K562 (cell line): ENCODE measurements around the gene TMEM131. TPM values are rescaled to one million over a fixed set of nuclear protein-coding genes. Genes with fewer than 3 reads are reported as not detected.

ENCODE experiments used
- ATAC-seq: fragments of 200-7000 bp; cut with Tn5 transposase; 3 replicates; pipeline ENCODE4 v1.9.1; 2020; ENCODE audit warnings: moderate library complexity
- BruUV-seq: library from RNA; stranded (reverse); fragments of 400-500 nt; replicated peaks from 2 replicates; lab custom pipeline; 2021; lab: Mats Ljungman, UMichigan
- CTCF ChIA-PET: fragments of 300-600 bp; formaldehyde crosslinking; extraction: SDS; loops from one replicate; lab custom pipeline; 2021; ENCODE audit warnings: low intra/inter-chr PET ratio; lab: Yijun Ruan, JAX
- POLR2A ChIA-PET: fragments of 300-600, 350-650 bp; sonication (Branson Sonifier 250); formaldehyde crosslinking; extraction: SDS; loops from one replicate; lab custom pipeline; 2021; ENCODE audit warnings: antibody characterized with exemption, inconsistent platforms; lab: Yijun Ruan, JAX
- DNase-seq, 4 experiments: peaks; one replicate each; pipeline versions ENCODE4 v3.0.0 to v3.0.0-alpha.2; 2011 to 2018; ENCODE audit warnings: low spot score in 3 of 4, mixed read lengths in 3 of 4; ENCODE audit errors: extremely low read depth in 1 of 4
- FAIRE-seq: peaks from 2 replicates; lab custom pipeline; 2011; peaks lifted over from hg19 to GRCh38; lab: Jason Lieb, UNC
- H2AFZ ChIP-seq: 2 replicates; pipeline ENCODE4 v1.6.0; 2011; ENCODE audit warnings: low read depth, low read length, control low read depth, inconsistent platforms
- H3K27ac ChIP-seq: fragments of 200-600 bp; 3 replicates; pipeline ENCODE4 v1.8.0; 2011; ENCODE audit warnings: low read depth, mild to moderate bottlenecking, control low read depth, inconsistent platforms, low read length, moderate library complexity, mixed read lengths; ENCODE audit errors: extremely low read depth
- H3K27me3 ChIP-seq, 2 experiments: fragments of 300-600 bp in 1 of 2; 2 replicates in 1 of 2; 3 replicates in 1 of 2; pipeline versions ENCODE4 v1.6.0 to v1.8.0; 2011; ENCODE audit warnings: inconsistent platforms in 2 of 2, low read length in 2 of 2, mild to moderate bottlenecking in 1 of 2, mixed read lengths in 1 of 2, moderate library complexity in 1 of 2; ENCODE audit not compliant: control insufficient read depth in 2 of 2, insufficient read depth in 2 of 2
- H3K36me3 ChIP-seq: fragments of 300-600 bp; 3 replicates; pipeline ENCODE4 v1.8.0; 2011; ENCODE audit warnings: mild to moderate bottlenecking, low read length, inconsistent platforms; ENCODE audit not compliant: control insufficient read depth, insufficient read depth
- H3K4me1 ChIP-seq, 2 experiments: fragments of 200-600 bp in 1 of 2; replicated peaks in 1 of 2; 2 replicates in 1 of 2; 3 replicates in 1 of 2; pipeline versions ENCODE4 v1.5.1 to v1.8.0; 2011; ENCODE audit warnings: inconsistent platforms in 2 of 2, low read length in 2 of 2, mild to moderate bottlenecking in 1 of 2, mixed read lengths in 1 of 2, moderate library complexity in 1 of 2; ENCODE audit not compliant: control insufficient read depth in 2 of 2, insufficient read depth in 2 of 2
- H3K4me2 ChIP-seq: 2 replicates; pipeline ENCODE4 v1.6.1; 2011; ENCODE audit warnings: low read length, control low read depth, inconsistent platforms, mixed read lengths; ENCODE audit not compliant: insufficient read depth
- H3K4me3 ChIP-seq: fragments of 200-600 bp; sonication (generic), shearing (Covaris generic); 2 replicates; pipeline ENCODE4 v1.5.1; 2016; ENCODE audit warnings: control low read depth, inconsistent platforms
- H3K79me2 ChIP-seq: fragments of 200-600 bp; 3 replicates; pipeline ENCODE4 v1.8.0; 2011; ENCODE audit warnings: low read length, inconsistent platforms; ENCODE audit not compliant: control insufficient read depth, insufficient read depth
- H3K9ac ChIP-seq, 2 experiments: 2 replicates each; pipeline versions ENCODE4 v1.6.0 to v1.6.1; 2011; ENCODE audit warnings: low read depth in 2 of 2, low read length in 2 of 2, control low read depth in 1 of 2, inconsistent platforms in 1 of 2, mild to moderate bottlenecking in 1 of 2, mixed read lengths in 1 of 2; ENCODE audit not compliant: insufficient read depth in 1 of 2
- H3K9me1 ChIP-seq: one replicate; pipeline ENCODE4 v1.6.0; 2011; ENCODE audit warnings: inconsistent platforms, mild to moderate bottlenecking, low read length, moderate library complexity; ENCODE audit not compliant: control insufficient read depth, insufficient read depth
- H3K9me3 ChIP-seq: replicated peaks from 2 replicates; pipeline ENCODE4 v1.5.1; 2011; ENCODE audit warnings: low read depth, low read length, inconsistent platforms; ENCODE audit not compliant: control insufficient read depth, insufficient read depth
- H4K20me1 ChIP-seq: replicated peaks from 2 replicates; pipeline ENCODE4 v1.6.1; 2011; ENCODE audit warnings: low read length, inconsistent platforms, mixed read lengths; ENCODE audit not compliant: control insufficient read depth, insufficient read depth
- BRD9 ChIP-seq: fragments of 450-650 bp; IDR thresholded peaks from 2 replicates; pipeline ENCODE4 v1.6.1; 2018; ENCODE audit warnings: low read depth; ENCODE audit not compliant: partially characterized antibody
- MAX ChIP-seq: sonication (generic); formaldehyde crosslinking; IDR thresholded peaks from 2 replicates; pipeline ENCODE4 v1.9.0; 2022; ENCODE audit warnings: mild to moderate bottlenecking, missing genetic modification reagents
- MED1 ChIP-seq: sonication (generic); formaldehyde crosslinking; IDR thresholded peaks from 2 replicates; pipeline ENCODE4 v1.8.1; 2023; ENCODE audit warnings: missing genetic modification reagents, borderline replicate concordance
- PTBP1 ChIP-seq: fragments of 200-400 bp; formaldehyde crosslinking; IDR thresholded peaks from 2 replicates; pipeline ENCODE4 v1.6.1; 2017; ENCODE audit warnings: low read depth, low read length
- SNRNP70 ChIP-seq: fragments of 200-400 bp; formaldehyde crosslinking; optimal IDR thresholded peaks from 2 replicates; pipeline ENCODE3; 2017; ENCODE audit warnings: low read depth, low read length
- USF1 ChIP-seq: sonication (generic); formaldehyde crosslinking; IDR thresholded peaks from 2 replicates; pipeline ENCODE4 v1.9.0; 2022; ENCODE audit warnings: mild to moderate bottlenecking, missing genetic modification reagents
- XRCC5 ChIP-seq: fragments of 200-400 bp; formaldehyde crosslinking; IDR thresholded peaks from 2 replicates; pipeline ENCODE4 v1.6.1; 2017; ENCODE audit warnings: low read depth, mild to moderate bottlenecking, low read length
- ZNF655 ChIP-seq: fragments of 250-450 bp; sonication (Bioruptor Pico); IDR thresholded peaks from 2 replicates; pipeline ENCODE4 v1.5.0; 2021
- WGBS: fragments of 100-300 bp; shearing (Covaris generic); methylation state at CpG from one replicate; pipeline ENCODE4 v1.1.6; 2016; ENCODE audit warnings: low coverage, mixed read lengths; ENCODE audit not compliant: insufficient coverage; ENCODE audit errors: missing lambda C conversion rate; 5-methylcytosine and 5-hydroxymethylcytosine counted together
- in situ Hi-C: fragments of 300-500 bp; cut with MboI; formaldehyde crosslinking; loops from 4 replicates; pipeline ENCODE4 v1.15.0; 2018; ENCODE audit warnings: inconsistent platforms, mixed read lengths
- intact Hi-C: fragments of 100-400 bp; cut with micrococcal nuclease; formaldehyde crosslinking; loops from 2 replicates; pipeline ENCODE4 v1.14.2; 2022
- polyA plus RNA-seq, 8 experiments: library from polyadenylated mRNA; depleted of rRNA in 4 of 8; stranded (reverse) in 5 of 8; unstranded in 3 of 8; fragments of >200 nt; fragmentation: Nextera tagmentation in 2 of 8; fragmentation: Illumina TruSeq in 1 of 8; extraction: Ambion mirVana in 2 of 8; extraction: Trizol in 1 of 8; gene quantifications; 2 replicates each; pipeline versions ENCODE4 v1.2.1 to v1.2.3, GENCODE V29; 2011 to 2014; ENCODE audit warnings: inconsistent platforms in 1 of 8, missing spikeins in 1 of 8
- total RNA-seq, 7 experiments: library from RNA; depleted of rRNA in 6 of 7; stranded (reverse); fragments of >200 nt in 6 of 7; fragmentation: Illumina TruSeq in 2 of 7; extraction: Trizol in 2 of 7; gene quantifications; 2 replicates each; pipeline versions ENCODE4 v1.2.1 to v1.2.3, GENCODE V29; 2011 to 2021; ENCODE audit warnings: low replicate concordance in 1 of 7
- TF ChIP-seq, protein P1 (sequence below): fragments of 200-600 bp; sonication (generic); IDR thresholded peaks from one replicate; pipeline ENCODE4 v1.6.1; 2012; ENCODE audit warnings: mild to moderate bottlenecking, low read depth, low read length, inconsistent platforms

TMEM131 gene
- total and polyA plus RNA-seq, 9 of the 15 experiments (the other 6 are each of a cell fraction or from before 2014, with no cell fraction given): 2.5 to 21.1 (median 12.4) TPM

DNA sequence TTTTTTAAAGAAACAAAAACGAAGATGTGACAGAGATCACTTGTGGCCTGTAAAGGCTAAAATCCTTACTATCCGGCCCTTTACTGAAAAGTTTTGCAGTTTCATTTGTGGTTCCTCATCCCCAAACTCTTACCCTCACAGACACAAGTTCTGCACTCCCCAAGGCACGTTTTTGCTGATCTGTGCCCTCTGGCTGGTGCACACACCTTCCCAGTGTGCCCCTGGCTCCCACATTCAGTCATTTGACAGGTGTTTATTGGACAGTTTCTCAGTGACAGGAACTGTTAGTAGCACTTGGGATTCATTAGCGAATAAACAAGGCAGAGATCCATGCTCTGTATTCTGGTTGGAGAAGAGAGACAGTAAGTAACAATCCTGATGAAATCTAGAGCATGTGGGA is 259.6 kb downstream of the TMEM131 start:
- ChIA-PET CTCF (no interaction called here), POLR2A (interaction anchor here (0.6 kb wide), 1 partner anchor 203 kb away, joined by 4 read pairs; no protein-coding TSS in a partner anchor)
- H3K27ac ChIP-seq: no peak overlapping the region
- H3K4me2 ChIP-seq: no peak overlapping the region
- H2AFZ ChIP-seq: no peak overlapping the region
- peaks cover 11 to 71% of the 10 kb centered on the region in 2 experiments; a peak in 3 of 5 replicates for H3K27me3 ChIP-seq
- no peak for DNase-seq
- intact Hi-C loops: no loop called here
- peaks cover 6 to 34% of the 10 kb centered on the region in 2 experiments; a peak in 4 of 5 replicates for H3K4me1 ChIP-seq
- no peaks in the 10 kb centered on the region for H4K20me1 ChIP-seq
- no peak for FAIRE-seq
- 0% methylated on average over 4 of the region's 4 CpGs for WGBS
- H3K4me3 ChIP-seq: no peak overlapping the region
- H3K36me3 ChIP-seq: no peaks in the 10 kb centered on the region
- in situ Hi-C loops: no loop called here
- no TSS peak for BruUV-seq
- ATAC-seq: no peak
- H3K9ac ChIP-seq: no peak overlapping the region
- no peaks in the 10 kb centered on the region for H3K79me2 ChIP-seq
- no peaks in the 10 kb centered on the region for H3K9me1 ChIP-seq
- no peaks in the 10 kb centered on the region for H3K9me3 ChIP-seq
- TF ChIP-seq SNRNP70 (no peak), PTBP1 (no peak), MED1 (CRISPR knock-in tag) (no peak), BRD9 (no peak), MAX (CRISPR knock-in tag) (no peak), XRCC5 (no peak), ZNF655 (no peak), USF1 (CRISPR knock-in tag) (no peak)
- TF ChIP-seq, protein P1, sequence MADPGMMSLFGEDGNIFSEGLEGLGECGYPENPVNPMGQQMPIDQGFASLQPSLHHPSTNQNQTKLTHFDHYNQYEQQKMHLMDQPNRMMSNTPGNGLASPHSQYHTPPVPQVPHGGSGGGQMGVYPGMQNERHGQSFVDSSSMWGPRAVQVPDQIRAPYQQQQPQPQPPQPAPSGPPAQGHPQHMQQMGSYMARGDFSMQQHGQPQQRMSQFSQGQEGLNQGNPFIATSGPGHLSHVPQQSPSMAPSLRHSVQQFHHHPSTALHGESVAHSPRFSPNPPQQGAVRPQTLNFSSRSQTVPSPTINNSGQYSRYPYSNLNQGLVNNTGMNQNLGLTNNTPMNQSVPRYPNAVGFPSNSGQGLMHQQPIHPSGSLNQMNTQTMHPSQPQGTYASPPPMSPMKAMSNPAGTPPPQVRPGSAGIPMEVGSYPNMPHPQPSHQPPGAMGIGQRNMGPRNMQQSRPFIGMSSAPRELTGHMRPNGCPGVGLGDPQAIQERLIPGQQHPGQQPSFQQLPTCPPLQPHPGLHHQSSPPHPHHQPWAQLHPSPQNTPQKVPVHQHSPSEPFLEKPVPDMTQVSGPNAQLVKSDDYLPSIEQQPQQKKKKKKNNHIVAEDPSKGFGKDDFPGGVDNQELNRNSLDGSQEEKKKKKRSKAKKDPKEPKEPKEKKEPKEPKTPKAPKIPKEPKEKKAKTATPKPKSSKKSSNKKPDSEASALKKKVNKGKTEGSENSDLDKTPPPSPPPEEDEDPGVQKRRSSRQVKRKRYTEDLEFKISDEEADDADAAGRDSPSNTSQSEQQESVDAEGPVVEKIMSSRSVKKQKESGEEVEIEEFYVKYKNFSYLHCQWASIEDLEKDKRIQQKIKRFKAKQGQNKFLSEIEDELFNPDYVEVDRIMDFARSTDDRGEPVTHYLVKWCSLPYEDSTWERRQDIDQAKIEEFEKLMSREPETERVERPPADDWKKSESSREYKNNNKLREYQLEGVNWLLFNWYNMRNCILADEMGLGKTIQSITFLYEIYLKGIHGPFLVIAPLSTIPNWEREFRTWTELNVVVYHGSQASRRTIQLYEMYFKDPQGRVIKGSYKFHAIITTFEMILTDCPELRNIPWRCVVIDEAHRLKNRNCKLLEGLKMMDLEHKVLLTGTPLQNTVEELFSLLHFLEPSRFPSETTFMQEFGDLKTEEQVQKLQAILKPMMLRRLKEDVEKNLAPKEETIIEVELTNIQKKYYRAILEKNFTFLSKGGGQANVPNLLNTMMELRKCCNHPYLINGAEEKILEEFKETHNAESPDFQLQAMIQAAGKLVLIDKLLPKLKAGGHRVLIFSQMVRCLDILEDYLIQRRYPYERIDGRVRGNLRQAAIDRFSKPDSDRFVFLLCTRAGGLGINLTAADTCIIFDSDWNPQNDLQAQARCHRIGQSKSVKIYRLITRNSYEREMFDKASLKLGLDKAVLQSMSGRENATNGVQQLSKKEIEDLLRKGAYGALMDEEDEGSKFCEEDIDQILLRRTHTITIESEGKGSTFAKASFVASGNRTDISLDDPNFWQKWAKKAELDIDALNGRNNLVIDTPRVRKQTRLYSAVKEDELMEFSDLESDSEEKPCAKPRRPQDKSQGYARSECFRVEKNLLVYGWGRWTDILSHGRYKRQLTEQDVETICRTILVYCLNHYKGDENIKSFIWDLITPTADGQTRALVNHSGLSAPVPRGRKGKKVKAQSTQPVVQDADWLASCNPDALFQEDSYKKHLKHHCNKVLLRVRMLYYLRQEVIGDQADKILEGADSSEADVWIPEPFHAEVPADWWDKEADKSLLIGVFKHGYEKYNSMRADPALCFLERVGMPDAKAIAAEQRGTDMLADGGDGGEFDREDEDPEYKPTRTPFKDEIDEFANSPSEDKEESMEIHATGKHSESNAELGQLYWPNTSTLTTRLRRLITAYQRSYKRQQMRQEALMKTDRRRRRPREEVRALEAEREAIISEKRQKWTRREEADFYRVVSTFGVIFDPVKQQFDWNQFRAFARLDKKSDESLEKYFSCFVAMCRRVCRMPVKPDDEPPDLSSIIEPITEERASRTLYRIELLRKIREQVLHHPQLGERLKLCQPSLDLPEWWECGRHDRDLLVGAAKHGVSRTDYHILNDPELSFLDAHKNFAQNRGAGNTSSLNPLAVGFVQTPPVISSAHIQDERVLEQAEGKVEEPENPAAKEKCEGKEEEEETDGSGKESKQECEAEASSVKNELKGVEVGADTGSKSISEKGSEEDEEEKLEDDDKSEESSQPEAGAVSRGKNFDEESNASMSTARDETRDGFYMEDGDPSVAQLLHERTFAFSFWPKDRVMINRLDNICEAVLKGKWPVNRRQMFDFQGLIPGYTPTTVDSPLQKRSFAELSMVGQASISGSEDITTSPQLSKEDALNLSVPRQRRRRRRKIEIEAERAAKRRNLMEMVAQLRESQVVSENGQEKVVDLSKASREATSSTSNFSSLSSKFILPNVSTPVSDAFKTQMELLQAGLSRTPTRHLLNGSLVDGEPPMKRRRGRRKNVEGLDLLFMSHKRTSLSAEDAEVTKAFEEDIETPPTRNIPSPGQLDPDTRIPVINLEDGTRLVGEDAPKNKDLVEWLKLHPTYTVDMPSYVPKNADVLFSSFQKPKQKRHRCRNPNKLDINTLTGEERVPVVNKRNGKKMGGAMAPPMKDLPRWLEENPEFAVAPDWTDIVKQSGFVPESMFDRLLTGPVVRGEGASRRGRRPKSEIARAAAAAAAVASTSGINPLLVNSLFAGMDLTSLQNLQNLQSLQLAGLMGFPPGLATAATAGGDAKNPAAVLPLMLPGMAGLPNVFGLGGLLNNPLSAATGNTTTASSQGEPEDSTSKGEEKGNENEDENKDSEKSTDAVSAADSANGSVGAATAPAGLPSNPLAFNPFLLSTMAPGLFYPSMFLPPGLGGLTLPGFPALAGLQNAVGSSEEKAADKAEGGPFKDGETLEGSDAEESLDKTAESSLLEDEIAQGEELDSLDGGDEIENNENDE: no peak
